ENCODE measurements around the gene RNF126.

DNA sequence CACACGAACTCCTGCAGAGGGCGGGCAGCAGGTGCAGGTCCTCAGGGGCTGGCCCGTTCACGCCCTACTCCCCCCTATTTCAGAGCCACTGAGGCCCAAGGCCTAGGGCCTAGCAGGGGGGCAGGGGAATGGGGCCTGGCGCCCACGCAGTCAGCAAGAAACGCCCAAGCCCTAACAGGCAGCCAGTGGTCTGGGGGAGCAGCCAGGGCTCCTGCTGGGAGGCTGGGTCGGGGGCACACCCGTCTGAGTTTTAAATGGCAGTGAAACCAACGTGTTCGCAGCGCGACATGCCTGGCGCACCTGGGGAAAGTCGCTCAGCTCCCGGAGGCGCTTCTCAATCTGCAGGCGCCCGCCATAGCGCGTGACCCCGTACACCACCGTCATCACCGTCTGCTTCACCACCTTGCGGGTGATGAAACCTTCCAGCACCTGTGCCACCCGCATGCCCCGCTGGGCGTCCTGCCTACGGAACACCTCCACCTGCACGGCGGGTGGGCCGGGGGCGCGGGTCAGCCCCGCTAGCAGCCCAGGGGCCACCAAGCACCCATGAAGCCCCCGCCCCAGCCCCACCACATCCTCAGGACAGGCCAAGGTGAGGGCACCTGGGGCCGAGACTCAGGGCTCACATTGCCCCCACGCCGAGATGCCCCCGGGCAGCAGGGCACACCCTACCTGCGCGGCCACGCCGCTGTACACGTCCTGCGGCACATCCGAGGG, 43.6 kb downstream of the RNF126 start:
- no peak for TF ChIP-seq CTCF (IDR thresholded peaks at IDR 0.05; ENCODE audit: low read depth, low read length)
- no peak for TF ChIP-seq EZH2phosphoT487 (IDR thresholded peaks at IDR 0.05; ENCODE audit: low read depth)
